CD14-positive monocyte (primary cell): ENCODE data around the gene IRF2. TPM values are rescaled to one million over a fixed set of nuclear protein-coding genes. Genes with fewer than 3 reads are reported as not detected.
A peak's percentile ranks its signal among the peaks of the same experiment; 100 is the strongest.

ENCODE experiments used
- DNase-seq, 3 donors: peaks; one replicate each; pipeline ENCODE4 v3.0.0-alpha.2; 2011 to 2022
- H2AFZ ChIP-seq: 2 replicates; pipeline ENCODE4 v1.6.0; 2012; ENCODE audit warnings: mild to moderate bottlenecking, low read depth, low read length, inconsistent platforms; ENCODE audit not compliant: insufficient read depth, poor library complexity, severe bottlenecking
- H3K27ac ChIP-seq, 2 donors: 1 replicate in 1 of 2; 2 replicates in 1 of 2; pipeline ENCODE4 v1.5.1; 2012 to 2013; ENCODE audit warnings: low read length in 2 of 2, control low read depth in 1 of 2, inconsistent platforms in 1 of 2, low read depth in 1 of 2, mild to moderate bottlenecking in 1 of 2
- H3K27me3 ChIP-seq, 2 donors: one replicate each; pipeline versions ENCODE4 v1.6.0 to v1.6.1; 2011 to 2013; ENCODE audit warnings: low read length in 2 of 2; ENCODE audit not compliant: control insufficient read depth in 2 of 2, insufficient read depth in 2 of 2
- H3K36me3 ChIP-seq, 2 donors: replicated peaks in 1 of 2; 1 replicate in 1 of 2; 2 replicates in 1 of 2; pipeline versions ENCODE4 v1.5.1 to v1.6.1; 2012 to 2013; ENCODE audit warnings: low read length in 2 of 2, control low read depth in 1 of 2, inconsistent platforms in 1 of 2, mild to moderate bottlenecking in 1 of 2; ENCODE audit not compliant: insufficient read depth in 2 of 2, control insufficient read depth in 1 of 2
- H3K4me1 ChIP-seq, 2 donors: 1 replicate in 1 of 2; 2 replicates in 1 of 2; pipeline versions ENCODE4 v1.5.1 to v1.6.1; 2012 to 2013; ENCODE audit warnings: low read length in 2 of 2, control low read depth in 1 of 2, inconsistent platforms in 1 of 2, mild to moderate bottlenecking in 1 of 2, moderate library complexity in 1 of 2; ENCODE audit not compliant: insufficient read depth in 2 of 2, control insufficient read depth in 1 of 2
- H3K4me2 ChIP-seq: replicated peaks from 2 replicates; pipeline ENCODE3; 2012; ENCODE audit warnings: low read length, moderate library complexity, mild to moderate bottlenecking; ENCODE audit not compliant: poor library complexity, severe bottlenecking; ENCODE audit errors: extremely low read depth
- H3K4me3 ChIP-seq, 3 experiments: fragments of 200-600 bp in 1 of 3; sonication (generic) in 1 of 3; replicated peaks in 1 of 3; 1 replicate in 2 of 3; 2 replicates in 1 of 3; pipeline ENCODE4 v1.5.1; 2011 to 2013; ENCODE audit warnings: low read length in 3 of 3, mild to moderate bottlenecking in 3 of 3, control low read depth in 2 of 3, low read depth in 2 of 3, inconsistent platforms in 1 of 3, moderate library complexity in 1 of 3
- H3K79me2 ChIP-seq: 2 replicates; pipeline ENCODE4 v1.6.0; 2012; ENCODE audit warnings: mild to moderate bottlenecking, control low read depth, inconsistent platforms, low read length, moderate library complexity; ENCODE audit not compliant: insufficient read depth
- H3K9ac ChIP-seq: 2 replicates; pipeline ENCODE4 v1.6.0; 2017; ENCODE audit warnings: low read length, mild to moderate bottlenecking; ENCODE audit not compliant: insufficient read depth, poor library complexity, severe bottlenecking
- H3K9me3 ChIP-seq, 2 donors: replicated peaks in 1 of 2; 1 replicate in 1 of 2; 2 replicates in 1 of 2; pipeline versions ENCODE4 v1.5.1 to v1.6.1; 2012 to 2013; ENCODE audit warnings: low read length in 2 of 2, control low read depth in 1 of 2; ENCODE audit not compliant: control insufficient read depth in 1 of 2, insufficient read depth in 1 of 2
- H4K20me1 ChIP-seq: 2 replicates; pipeline ENCODE4 v1.6.0; 2012; ENCODE audit warnings: mild to moderate bottlenecking, low read length, control low read depth, moderate library complexity; ENCODE audit not compliant: insufficient read depth
- H3K27ac Mint-ChIP-seq, 7 donors: one replicate each; pipeline ENCODE4 v1.8.0; 2020; ENCODE audit warnings: mild to moderate bottlenecking in 7 of 7, mixed read lengths in 7 of 7, moderate library complexity in 6 of 7, inconsistent platforms in 2 of 7
- H3K27me3 Mint-ChIP-seq, 3 donors: one replicate each; pipeline ENCODE4 v1.8.0; 2021 to 2022; ENCODE audit warnings: low read depth in 3 of 3, mild to moderate bottlenecking in 3 of 3, mixed read lengths in 3 of 3, moderate library complexity in 3 of 3, inconsistent platforms in 1 of 3
- H3K36me3 Mint-ChIP-seq, 2 donors: one replicate each; pipeline ENCODE4 v1.8.0; 2020; ENCODE audit warnings: mixed read lengths in 2 of 2, inconsistent platforms in 1 of 2, mild to moderate bottlenecking in 1 of 2
- H3K4me1 Mint-ChIP-seq: one replicate; pipeline ENCODE4 v1.8.0; 2020; ENCODE audit warnings: mild to moderate bottlenecking, mixed read lengths
- H3K4me3 Mint-ChIP-seq, 2 donors: one replicate each; pipeline ENCODE4 v1.8.0; 2020; ENCODE audit warnings: mild to moderate bottlenecking in 2 of 2, mixed read lengths in 2 of 2, moderate library complexity in 1 of 2
- H3K9me3 Mint-ChIP-seq, 7 donors: one replicate each; pipeline ENCODE4 v1.8.0; 2020 to 2022; ENCODE audit warnings: mixed read lengths in 7 of 7, mild to moderate bottlenecking in 6 of 7, moderate library complexity in 6 of 7, inconsistent platforms in 2 of 7
- WGBS: methylation state at CpG from one replicate; pipeline ENCODE4 v1.1.5; 2013; ENCODE audit warnings: missing lambda C conversion rate; ENCODE audit not compliant: insufficient coverage; 5-methylcytosine and 5-hydroxymethylcytosine counted together
- intact Hi-C, 2 donors: fragments of 100-400 bp; cut with micrococcal nuclease; formaldehyde crosslinking; loops; one replicate each; pipeline versions ENCODE4 v1.15.0 to v1.15.1; 2023
- polyA plus RNA-seq, 3 donors: library from polyadenylated mRNA; depleted of rRNA in 1 of 3; unstranded in 2 of 3; stranded (reverse) in 1 of 3; fragments of 300-500 nt in 2 of 3; fragments of >200 nt in 1 of 3; fragmentation: Illumina TruSeq in 2 of 3; gene quantifications; 1 replicate in 2 of 3; 2 replicates in 1 of 3; pipeline ENCODE4 v1.2.3, GENCODE V29; 2012 to 2021
- TF ChIP-seq, protein P1 (sequence below): fragments of 200-600 bp; IDR thresholded peaks from one replicate; pipeline ENCODE4 v1.8.0; 2022; ENCODE audit warnings: antibody characterized with exemption, mild to moderate bottlenecking

The IRF2 gene
- polyA plus RNA-seq, 3 donors = 51.3 to 76.8 (median 56.1) TPM

DNA sequence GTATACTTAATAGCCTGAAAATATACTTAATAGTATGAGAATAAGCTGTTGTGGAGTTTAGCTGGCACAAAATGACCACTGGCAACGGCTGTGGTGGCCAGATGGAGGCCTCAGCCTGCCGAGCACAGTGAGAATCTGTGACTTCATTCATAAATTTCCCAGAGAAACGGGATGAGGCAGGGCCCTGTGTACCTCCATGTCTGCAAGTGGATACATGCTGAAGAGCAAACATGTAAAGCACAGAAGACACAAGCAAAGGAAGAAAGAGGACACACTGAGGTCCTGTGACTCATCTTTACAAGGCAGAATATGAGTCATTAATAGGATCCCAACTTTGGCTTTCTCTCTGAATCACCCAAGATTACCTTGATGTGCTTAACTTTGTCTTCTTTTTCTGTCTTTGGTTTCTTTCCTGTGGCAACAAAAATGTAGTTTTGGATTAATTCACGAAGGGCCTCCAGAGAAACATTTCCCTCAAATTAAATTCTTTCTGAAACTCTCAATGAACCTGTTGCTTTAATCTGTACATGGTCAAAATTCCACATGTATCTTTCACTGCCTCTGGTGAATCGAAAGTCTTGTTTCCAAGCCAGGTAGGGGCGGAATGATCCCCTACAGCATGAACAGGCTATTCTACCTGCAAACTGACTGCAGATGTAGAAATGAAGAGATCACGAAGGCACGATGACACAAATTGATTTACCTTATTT is 56.4 kb downstream of the IRF2 start:
- TF ChIP-seq, protein P1, sequence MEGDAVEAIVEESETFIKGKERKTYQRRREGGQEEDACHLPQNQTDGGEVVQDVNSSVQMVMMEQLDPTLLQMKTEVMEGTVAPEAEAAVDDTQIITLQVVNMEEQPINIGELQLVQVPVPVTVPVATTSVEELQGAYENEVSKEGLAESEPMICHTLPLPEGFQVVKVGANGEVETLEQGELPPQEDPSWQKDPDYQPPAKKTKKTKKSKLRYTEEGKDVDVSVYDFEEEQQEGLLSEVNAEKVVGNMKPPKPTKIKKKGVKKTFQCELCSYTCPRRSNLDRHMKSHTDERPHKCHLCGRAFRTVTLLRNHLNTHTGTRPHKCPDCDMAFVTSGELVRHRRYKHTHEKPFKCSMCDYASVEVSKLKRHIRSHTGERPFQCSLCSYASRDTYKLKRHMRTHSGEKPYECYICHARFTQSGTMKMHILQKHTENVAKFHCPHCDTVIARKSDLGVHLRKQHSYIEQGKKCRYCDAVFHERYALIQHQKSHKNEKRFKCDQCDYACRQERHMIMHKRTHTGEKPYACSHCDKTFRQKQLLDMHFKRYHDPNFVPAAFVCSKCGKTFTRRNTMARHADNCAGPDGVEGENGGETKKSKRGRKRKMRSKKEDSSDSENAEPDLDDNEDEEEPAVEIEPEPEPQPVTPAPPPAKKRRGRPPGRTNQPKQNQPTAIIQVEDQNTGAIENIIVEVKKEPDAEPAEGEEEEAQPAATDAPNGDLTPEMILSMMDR = no peak
- Histone ChIP-seq H4K20me1 (peaks cover 20% of the 10 kb centered on the region), H3K27ac (peak overlapping the region; percentile 73 to 91), H3K9ac (peak overlapping the region; percentile 59), H3K9me3 (no peaks in the 10 kb centered on the region), H3K79me2 (peaks cover 56% of the 10 kb centered on the region), H3K4me3 (peak overlapping the region in 1 of 3 experiments; percentile 66), H3K4me1 (peaks cover 53 to 64% of the 10 kb centered on the region in 2 donors), H3K36me3 (peaks cover 24 to 67% of the 10 kb centered on the region in 2 donors), H3K27me3 (no peaks in the 10 kb centered on the region), H3K4me2 (peak overlapping the region; percentile 75), H2AFZ (no peak overlapping the region)
- Mint-ChIP-seq H3K27ac (peak overlapping the region; percentile 93 to 98 (median 96)), H3K4me1 (peaks cover 63% of the 10 kb centered on the region), H3K9me3 (peaks cover 0 to 6% (median 3%) of the 10 kb centered on the region in 7 donors), H3K27me3 (no peaks in the 10 kb centered on the region), H3K4me3 (peak overlapping the region in 1 of 2 donors; percentile 75), H3K36me3 (peaks cover 62 to 85% of the 10 kb centered on the region in 2 donors)
- WGBS = 88% methylated on average over 6 of the region's 8 CpGs
- peak; percentile 69 to 92 (median 89) for DNase-seq
- intact Hi-C loops = loop anchor here in 1 of 2 donors (5.0 to 10.0 kb wide), 4 partner anchors 41 to 117 kb away; partner anchors contain the start of gene IRF2

DNA sequence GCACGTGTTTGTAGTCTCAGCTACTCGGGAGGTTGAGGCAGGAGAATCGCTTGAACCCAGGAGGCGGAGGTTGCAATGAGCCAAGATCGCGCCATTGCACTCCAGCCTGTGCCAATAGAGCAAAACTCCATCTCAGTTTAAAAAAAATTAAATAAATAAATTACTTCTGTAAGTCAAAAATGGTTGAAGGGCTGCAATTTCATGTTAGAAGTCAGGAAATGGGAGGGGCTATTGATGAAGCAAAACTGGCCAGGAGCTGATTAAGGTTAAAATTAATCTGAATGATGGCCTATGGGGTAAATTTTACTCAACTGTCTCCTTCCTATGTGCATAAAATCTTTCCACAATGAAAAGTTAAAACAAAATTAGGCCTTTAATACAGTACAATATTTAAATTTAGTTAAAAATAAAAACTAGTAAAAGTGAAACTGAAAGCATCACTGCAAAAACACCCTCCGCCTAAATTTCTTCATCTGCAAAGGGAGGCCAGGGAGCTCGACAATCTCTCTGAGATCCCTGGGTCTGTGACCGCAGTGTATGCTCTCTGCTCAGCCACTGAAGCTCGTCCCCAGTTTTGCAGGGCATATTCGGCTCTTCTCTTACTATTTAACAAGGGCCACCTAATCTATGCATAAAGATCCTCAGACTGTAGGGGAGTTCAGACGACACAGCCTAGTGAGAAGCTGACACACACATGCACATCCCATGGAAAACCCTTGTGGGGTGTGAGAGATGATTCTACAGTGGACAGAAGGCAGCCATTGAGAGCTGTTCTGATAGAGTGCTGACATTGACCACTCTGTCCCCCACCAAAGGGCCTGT is 57.2 kb downstream of the IRF2 start:
- peak overlapping the region; percentile 74 to 78 for H3K4me3 Mint-ChIP-seq

More for the DNA sequence above, 57.2 kb downstream of the IRF2 start:
- H3K4me2 ChIP-seq = peak overlapping the region; percentile 75
- peaks cover 30 to 69% of the 10 kb centered on the region in 2 donors for H3K36me3 ChIP-seq
- H2AFZ ChIP-seq = no peak overlapping the region
- H3K4me1 ChIP-seq = peaks cover 55 to 62% of the 10 kb centered on the region in 2 donors
- H3K9me3 Mint-ChIP-seq = no peaks in the 10 kb centered on the region
- peak overlapping the region; percentile 59 for H3K9ac ChIP-seq
- peak overlapping the region; percentile 93 to 98 (median 96) for H3K27ac Mint-ChIP-seq
- peaks cover 17% of the 10 kb centered on the region for H4K20me1 ChIP-seq
- H3K27ac ChIP-seq = peak overlapping the region; percentile 73 to 91
- WGBS = no CpG with 5 or more reads among the region's 12 CpGs
- H3K27me3 Mint-ChIP-seq = no peaks in the 10 kb centered on the region
- intact Hi-C loops = loop anchor here in 1 of 2 donors (5.0 to 10.0 kb wide), 4 partner anchors 40 to 118 kb away; partner anchors contain the start of gene IRF2
- peak overlapping the region; percentile 1 to 66 (median 52) for H3K4me3 ChIP-seq
- H3K36me3 Mint-ChIP-seq = peaks cover 64 to 85% of the 10 kb centered on the region in 2 donors
- H3K4me1 Mint-ChIP-seq = peaks cover 70% of the 10 kb centered on the region
- H3K9me3 ChIP-seq = no peaks in the 10 kb centered on the region
- DNase-seq = peak; percentile 37 to 57 (median 54)
- H3K79me2 ChIP-seq = peaks cover 47% of the 10 kb centered on the region
- no peaks in the 10 kb centered on the region for H3K27me3 ChIP-seq
- TF ChIP-seq, protein P1 = no peak
